KMS-11 (cell line): ENCODE data around the gene AUTS2.

Source experiments
- H2AFZ ChIP-seq: fragments of 200-600 bp; sonication (generic); 2 replicates; pipeline ENCODE4 v1.6.1; 2016; ENCODE audit warnings: antibody characterized with exemption, mixed run types, low read depth
- H3K27ac ChIP-seq: fragments of 200-600 bp; sonication (generic); 2 replicates; pipeline ENCODE4 v1.6.1; 2016; ENCODE audit warnings: mild to moderate bottlenecking, mixed run types
- H3K27me3 ChIP-seq: fragments of 200-600 bp; sonication (generic); 2 replicates; pipeline ENCODE4 v1.6.1; 2017; ENCODE audit warnings: mild to moderate bottlenecking, low read depth, mixed run types, moderate library complexity; ENCODE audit not compliant: insufficient read depth
- H3K36me3 ChIP-seq: fragments of 200-600 bp; sonication (generic); 2 replicates; pipeline ENCODE4 v1.6.1; 2017; ENCODE audit warnings: mild to moderate bottlenecking, mixed run types; ENCODE audit not compliant: insufficient read depth
- H3K4me1 ChIP-seq: fragments of 200-600 bp; sonication (generic); 2 replicates; pipeline ENCODE4 v1.6.1; 2016; ENCODE audit warnings: mild to moderate bottlenecking, low read depth, mixed run types; ENCODE audit not compliant: poor library complexity, severe bottlenecking
- H3K4me2 ChIP-seq: fragments of 200-600 bp; sonication (generic); 2 replicates; pipeline ENCODE4 v1.7.0; 2016; ENCODE audit warnings: mild to moderate bottlenecking, mixed run types
- H3K4me3 ChIP-seq: fragments of 200-600 bp; sonication (generic); IDR thresholded peaks from 2 replicates; pipeline ENCODE4 v1.6.1; 2017; ENCODE audit warnings: low read depth, low read length, mixed read lengths; ENCODE audit not compliant: insufficient read depth
- H3K79me2 ChIP-seq: fragments of 200-600 bp; sonication (generic); 2 replicates; pipeline ENCODE4 v1.6.1; 2016; ENCODE audit warnings: low read depth, mixed run types; ENCODE audit not compliant: insufficient read depth
- H3K9ac ChIP-seq: fragments of 200-600 bp; sonication (generic); 2 replicates; pipeline ENCODE4 v1.6.1; 2016; ENCODE audit warnings: mild to moderate bottlenecking, mixed run types
- H4K20me1 ChIP-seq: fragments of 200-600 bp; sonication (generic); 2 replicates; pipeline ENCODE4 v1.6.1; 2016; ENCODE audit warnings: mild to moderate bottlenecking, mixed run types; ENCODE audit not compliant: insufficient read depth
- CTCF ChIP-seq: fragments of 200-600 bp; sonication (generic); conservative IDR thresholded peaks from 2 replicates; pipeline ENCODE4 v1.6.1; 2017; ENCODE audit warnings: low read depth, mild to moderate bottlenecking, antibody characterized with exemption, low read length, moderate library complexity, mixed read lengths

Gene AUTS2

GRCh38 chr7:70349031-70349430 is 750.8 kb downstream of the AUTS2 start:
- Histone ChIP-seq H3K27me3 (no peaks in the 10 kb centered on the region), H3K36me3 (no peaks in the 10 kb centered on the region), H3K4me3 (no peak overlapping the region), H2AFZ (no peak overlapping the region), H3K4me2 (no peak overlapping the region), H4K20me1 (no peaks in the 10 kb centered on the region), H3K79me2 (no peaks in the 10 kb centered on the region), H3K9ac (no peak overlapping the region), H3K27ac (no peak overlapping the region), H3K4me1 (no peaks in the 10 kb centered on the region)
- TF ChIP-seq CTCF: no peak

GRCh38 chr7:70349819-70350218 is 751.5 kb downstream of the AUTS2 start:
- Histone ChIP-seq H3K4me2 (no peak overlapping the region), H2AFZ (no peak overlapping the region), H3K79me2 (no peaks in the 10 kb centered on the region), H3K9ac (no peak overlapping the region), H3K27me3 (no peaks in the 10 kb centered on the region), H3K4me3 (no peak overlapping the region), H4K20me1 (no peaks in the 10 kb centered on the region), H3K36me3 (no peaks in the 10 kb centered on the region), H3K4me1 (no peaks in the 10 kb centered on the region), H3K27ac (no peak overlapping the region)
- TF ChIP-seq CTCF: no peak

- Histone ChIP-seq H3K4me3 (no peak overlapping the region), H3K4me2 (no peak overlapping the region), H3K9ac (no peak overlapping the region), H3K27me3 (no peaks in the 10 kb centered on the region), H3K4me1 (no peaks in the 10 kb centered on the region), H3K36me3 (no peaks in the 10 kb centered on the region), H3K27ac (no peak overlapping the region), H2AFZ (no peak overlapping the region), H4K20me1 (no peaks in the 10 kb centered on the region), H3K79me2 (no peaks in the 10 kb centered on the region)
- no peak for TF ChIP-seq CTCF
Observed at GRCh38 chr7:70352088-70352487, 753.8 kb downstream of the AUTS2 start.

- Histone ChIP-seq H2AFZ (no peak overlapping the region), H3K9ac (no peak overlapping the region), H3K27ac (no peak overlapping the region), H3K27me3 (no peaks in the 10 kb centered on the region), H3K4me3 (no peak overlapping the region), H3K79me2 (no peaks in the 10 kb centered on the region), H3K36me3 (no peaks in the 10 kb centered on the region), H3K4me1 (no peaks in the 10 kb centered on the region), H4K20me1 (no peaks in the 10 kb centered on the region), H3K4me2 (no peak overlapping the region)
- no peak for TF ChIP-seq CTCF
Observed at GRCh38 chr7:70352906-70353305, 754.6 kb downstream of the AUTS2 start.
